Measurements from ENCODE around the gene ZNF438.

- no peak for TF ChIP-seq CTCF (conservative IDR thresholded peaks at IDR 0.05; ENCODE audit: low read depth, low read length)
- 0 out of 2 replicates have a peak, but pooled peaks have one; percentile 21 for TF ChIP-seq CEBPB (IDR thresholded peaks at IDR 0.05; ENCODE audit: low read depth, low read length)
- TF ChIP-seq POLR2A (IDR thresholded peaks at IDR 0.05; ENCODE audit: low read depth, low read length), result no peak
- no peak for TF ChIP-seq RAD21 (IDR thresholded peaks at IDR 0.05; ENCODE audit: low read length)
- TF ChIP-seq SMC3 (IDR thresholded peaks at IDR 0.05; ENCODE audit: low read depth, low read length), result peak; percentile 21; the same call in 1 of the 2 replicates
- TF ChIP-seq RCOR1 (IDR thresholded peaks at IDR 0.05; ENCODE audit: insufficient replicate concordance, low read length), result no peak
- 0 out of 2 replicates have a peak, but pooled peaks have one; percentile 52 for TF ChIP-seq FOS (IDR thresholded peaks at IDR 0.05; ENCODE audit: low read depth, low read length)
Measured at GRCh38 chr10:30813872-30814481, 217.7 kb downstream of the ZNF438 start.
